ENCODE results near the gene ZBTB7C. TPM values are rescaled to one million over a fixed set of nuclear protein-coding genes. Genes with fewer than 3 reads are reported as not detected.

Gene ZBTB7C
- total and polyA plus RNA-seq, 10 of the 15 experiments (the other 5 are each of a cell fraction or from before 2014, with no cell fraction given): under 0.01 to 0.08 (median 0.01) TPM; not detected in 7

DNA sequence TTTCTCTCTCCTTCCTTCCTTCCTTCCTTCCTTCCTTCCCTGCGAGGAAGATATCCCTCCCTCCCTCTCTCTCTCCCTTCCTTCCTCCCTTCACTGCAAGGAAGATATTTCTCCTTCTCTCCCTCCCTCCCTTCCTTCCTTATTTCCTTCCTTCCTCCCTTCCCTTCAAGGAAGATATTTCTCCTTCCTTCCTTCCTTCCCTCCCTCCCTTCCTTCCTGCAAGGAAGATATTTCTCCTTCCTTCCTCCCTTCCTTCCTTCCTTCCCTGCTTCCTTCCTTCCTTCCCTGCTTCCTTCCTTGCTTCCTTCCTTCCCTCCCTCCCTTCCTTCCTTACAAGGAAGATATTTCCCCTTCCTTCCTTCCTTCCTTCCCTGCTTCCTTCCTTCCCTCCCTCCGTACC, 229.5 kb downstream of the ZBTB7C start:
- ChIA-PET POLR2A (no interaction called here), SMC1A (ENCODE audit: uncharacterized antibody, unreplicated experiment) (no interaction called here), RAD21 (ENCODE audit: unreplicated experiment) (no interaction called here), CTCF (no interaction called here)
- Histone ChIP-seq H3K4me3 (no peak overlapping the region), H3K27ac (ENCODE audit: control insufficient read depth, insufficient read depth) (no peak overlapping the region), H2AFZ (ENCODE audit: control insufficient read depth, low read depth, low read length) (no peak overlapping the region), H3K4me2 (ENCODE audit: control insufficient read depth, insufficient read depth) (no peak overlapping the region), H3K9ac (ENCODE audit: control insufficient read depth, insufficient read depth, low read length) (no peak overlapping the region), H3K9me3 (replicated peaks; ENCODE audit: control insufficient read depth, insufficient read depth, low read length) (no peaks in the 10 kb centered on the region), H3K27me3 (replicated peaks in 1 of 2; ENCODE audit: control insufficient read depth in 2 of 2, insufficient read depth in 2 of 2, low read length in 1 of 2) (peaks cover 0 to 3% of the 10 kb centered on the region in 2 experiments; a peak in 2 of 4 replicates), H3K4me1 (ENCODE audit: control insufficient read depth, insufficient read depth, low read length) (no peaks in the 10 kb centered on the region), H3K36me3 (ENCODE audit: control insufficient read depth in 2 of 2, insufficient read depth in 2 of 2, low read length in 1 of 2) (no peaks in the 10 kb centered on the region), H3K79me2 (ENCODE audit: control insufficient read depth, insufficient read depth, low read length) (no peaks in the 10 kb centered on the region), H4K20me1 (ENCODE audit: control insufficient read depth, insufficient read depth) (no peaks in the 10 kb centered on the region)
- ATAC-seq: no peak
- TF ChIP-seq MEF2B (IDR thresholded peaks at IDR 0.05; ENCODE audit: partially characterized antibody, poor library complexity, severe bottlenecking): no peak
- TF ChIP-seq SMARCA5 (IDR thresholded peaks at IDR 0.05): no peak
- no peak for TF ChIP-seq EGR1 (IDR thresholded peaks at IDR 0.05; ENCODE audit: borderline replicate concordance in 1 of 2, low read depth in 2 of 2, low read length in 2 of 2)
- no peak for TF ChIP-seq JUNB (IDR thresholded peaks at IDR 0.05)
- TF ChIP-seq, protein P1, sequence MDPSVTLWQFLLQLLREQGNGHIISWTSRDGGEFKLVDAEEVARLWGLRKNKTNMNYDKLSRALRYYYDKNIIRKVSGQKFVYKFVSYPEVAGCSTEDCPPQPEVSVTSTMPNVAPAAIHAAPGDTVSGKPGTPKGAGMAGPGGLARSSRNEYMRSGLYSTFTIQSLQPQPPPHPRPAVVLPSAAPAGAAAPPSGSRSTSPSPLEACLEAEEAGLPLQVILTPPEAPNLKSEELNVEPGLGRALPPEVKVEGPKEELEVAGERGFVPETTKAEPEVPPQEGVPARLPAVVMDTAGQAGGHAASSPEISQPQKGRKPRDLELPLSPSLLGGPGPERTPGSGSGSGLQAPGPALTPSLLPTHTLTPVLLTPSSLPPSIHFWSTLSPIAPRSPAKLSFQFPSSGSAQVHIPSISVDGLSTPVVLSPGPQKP (IDR thresholded peaks at IDR 0.05; ENCODE audit: low read depth, low read length): no peak
- TF ChIP-seq ETV6 (conservative IDR thresholded peaks at IDR 0.05 in 1 of 2, IDR thresholded peaks at IDR 0.05 in 1 of 2; ENCODE audit: borderline replicate concordance in 1 of 2, low read depth in 1 of 2): no peak
- 29% methylated on average over 2 of the region's 2 CpGs for WGBS (ENCODE audit: insufficient coverage, insufficient replicate concordance, low lambda C conversion rate, missing lambda C conversion rate)
- in situ Hi-C loops (cut with MboI) (no loop called here), intact Hi-C loops (cut with micrococcal nuclease; ENCODE audit: unreplicated experiment) (loop anchor here (5.0 kb wide), 1 partner anchor 52 kb away; no protein-coding TSS in a partner anchor)
- no TSS peak for BruUV-seq (replicated peaks)
- no peak for DNase-seq (ENCODE audit: low read depth, low spot score)
- FAIRE-seq: no peak

DNA sequence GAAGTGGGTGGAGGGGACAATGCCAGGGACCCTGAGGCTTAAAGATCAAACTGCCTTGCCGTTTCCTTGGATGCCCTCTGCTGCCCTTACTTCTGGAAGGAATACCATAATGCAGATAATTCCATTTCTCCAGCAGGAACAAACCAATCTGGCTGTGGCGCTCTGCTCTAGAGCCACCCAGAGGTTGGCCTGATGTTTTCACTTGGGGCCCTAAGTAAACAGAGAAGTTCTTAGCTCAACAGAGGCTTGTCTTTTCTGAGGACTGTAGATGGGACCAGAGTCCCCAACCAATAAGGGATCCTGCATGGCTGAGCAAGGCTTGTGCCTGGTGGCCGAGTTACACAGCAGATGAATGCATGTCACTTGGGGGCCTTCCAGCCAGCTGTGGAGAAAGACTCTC, 230.2 kb downstream of the ZBTB7C start:
- ChIA-PET POLR2A (no interaction called here), RAD21 (ENCODE audit: unreplicated experiment) (no interaction called here), CTCF (no interaction called here), SMC1A (ENCODE audit: uncharacterized antibody, unreplicated experiment) (no interaction called here)
- DNase-seq (ENCODE audit: low read depth, low spot score) (no peak), FAIRE-seq (no peak), ATAC-seq (no peak)
- Histone ChIP-seq H2AFZ (ENCODE audit: control insufficient read depth, low read depth, low read length) (no peak overlapping the region), H3K9me3 (replicated peaks; ENCODE audit: control insufficient read depth, insufficient read depth, low read length) (no peaks in the 10 kb centered on the region), H4K20me1 (ENCODE audit: control insufficient read depth, insufficient read depth) (no peaks in the 10 kb centered on the region), H3K4me1 (ENCODE audit: control insufficient read depth, insufficient read depth, low read length) (no peaks in the 10 kb centered on the region), H3K36me3 (ENCODE audit: control insufficient read depth in 2 of 2, insufficient read depth in 2 of 2, low read length in 1 of 2) (no peaks in the 10 kb centered on the region), H3K27me3 (replicated peaks in 1 of 2; ENCODE audit: control insufficient read depth in 2 of 2, insufficient read depth in 2 of 2, low read length in 1 of 2) (peaks cover 0 to 2% of the 10 kb centered on the region in 2 experiments; a peak in 2 of 4 replicates), H3K4me3 (no peak overlapping the region), H3K79me2 (ENCODE audit: control insufficient read depth, insufficient read depth, low read length) (no peaks in the 10 kb centered on the region), H3K9ac (ENCODE audit: control insufficient read depth, insufficient read depth, low read length) (no peak overlapping the region), H3K4me2 (ENCODE audit: control insufficient read depth, insufficient read depth) (no peak overlapping the region), H3K27ac (ENCODE audit: control insufficient read depth, insufficient read depth) (no peak overlapping the region)
- intact Hi-C loops (cut with micrococcal nuclease; ENCODE audit: unreplicated experiment) (loop anchor here (5.0 kb wide), 1 partner anchor 52 kb away; no protein-coding TSS in a partner anchor), in situ Hi-C loops (cut with MboI) (no loop called here)
- no TSS peak for BruUV-seq (replicated peaks)
- 30% methylated on average over 3 of the region's 3 CpGs for WGBS (ENCODE audit: insufficient coverage, insufficient replicate concordance, low lambda C conversion rate, missing lambda C conversion rate)
- no peak for TF ChIP-seq YBX1 (IDR thresholded peaks at IDR 0.05)
- TF ChIP-seq SPI1 (IDR thresholded peaks at IDR 0.05; ENCODE audit: borderline replicate concordance, insufficient read depth, low read depth, low read length): no peak
- no peak for TF ChIP-seq TBL1XR1 (IDR thresholded peaks at IDR 0.05; ENCODE audit: low read depth, low read length)
- no peak for TF ChIP-seq MXI1 (IDR thresholded peaks at IDR 0.05; ENCODE audit: low read depth, low read length)
- TF ChIP-seq, protein P2, sequence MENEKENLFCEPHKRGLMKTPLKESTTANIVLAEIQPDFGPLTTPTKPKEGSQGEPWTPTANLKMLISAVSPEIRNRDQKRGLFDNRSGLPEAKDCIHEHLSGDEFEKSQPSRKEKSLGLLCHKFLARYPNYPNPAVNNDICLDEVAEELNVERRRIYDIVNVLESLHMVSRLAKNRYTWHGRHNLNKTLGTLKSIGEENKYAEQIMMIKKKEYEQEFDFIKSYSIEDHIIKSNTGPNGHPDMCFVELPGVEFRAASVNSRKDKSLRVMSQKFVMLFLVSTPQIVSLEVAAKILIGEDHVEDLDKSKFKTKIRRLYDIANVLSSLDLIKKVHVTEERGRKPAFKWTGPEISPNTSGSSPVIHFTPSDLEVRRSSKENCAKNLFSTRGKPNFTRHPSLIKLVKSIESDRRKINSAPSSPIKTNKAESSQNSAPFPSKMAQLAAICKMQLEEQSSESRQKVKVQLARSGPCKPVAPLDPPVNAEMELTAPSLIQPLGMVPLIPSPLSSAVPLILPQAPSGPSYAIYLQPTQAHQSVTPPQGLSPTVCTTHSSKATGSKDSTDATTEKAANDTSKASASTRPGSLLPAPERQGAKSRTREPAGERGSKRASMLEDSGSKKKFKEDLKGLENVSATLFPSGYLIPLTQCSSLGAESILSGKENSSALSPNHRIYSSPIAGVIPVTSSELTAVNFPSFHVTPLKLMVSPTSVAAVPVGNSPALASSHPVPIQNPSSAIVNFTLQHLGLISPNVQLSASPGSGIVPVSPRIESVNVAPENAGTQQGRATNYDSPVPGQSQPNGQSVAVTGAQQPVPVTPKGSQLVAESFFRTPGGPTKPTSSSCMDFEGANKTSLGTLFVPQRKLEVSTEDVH (IDR thresholded peaks at IDR 0.05; ENCODE audit: low read depth, partially characterized antibody): no peak
- TF ChIP-seq SMAD1 (IDR thresholded peaks at IDR 0.05; ENCODE audit: low read depth, partially characterized antibody): no peak
- no peak for TF ChIP-seq CREM (IDR thresholded peaks at IDR 0.05; ENCODE audit: low read depth)
- TF ChIP-seq HDAC2 (IDR thresholded peaks at IDR 0.05): no peak
- TF ChIP-seq BMI1 (IDR thresholded peaks at IDR 0.05; ENCODE audit: borderline replicate concordance): no peak

Data from GM12878 (cell line).